Tibial nerve (tissue), 4 donors: Measurements from ENCODE around the gene RPS6KA2. TPM values are rescaled to one million over a fixed set of nuclear protein-coding genes. Genes with fewer than 3 reads are reported as not detected.
"Not testable (repeated sequence)": the region's sequence is repeated elsewhere in the genome, so short reads cannot be mapped to it uniquely, and the experiment has no call there.

Experiments
- DNase-seq, 2 donors: peaks; one replicate each; pipeline ENCODE4 v3.0.0-alpha.2; 2019; ENCODE audit warnings: low spot score in 2 of 2
- H3K27ac ChIP-seq, 4 donors: fragments of 200-600 bp; sonication (generic) in 3 of 4; one replicate each; pipeline ENCODE4 v1.5.1; 2017 to 2019; ENCODE audit warnings: mild to moderate bottlenecking in 1 of 4
- H3K27me3 ChIP-seq, 2 donors: fragments of 200-600 bp; sonication (generic) in 1 of 2; one replicate each; pipeline versions ENCODE4 v1.5.1 to v1.6.0; 2017 to 2019
- H3K36me3 ChIP-seq, 3 donors: fragments of 200-600 bp; sonication (generic); one replicate each; pipeline ENCODE4 v1.5.1; 2018 to 2019
- H3K4me1 ChIP-seq, 4 donors: fragments of 200-600 bp; sonication (generic) in 3 of 4; one replicate each; pipeline ENCODE4 v1.5.1; 2017 to 2019
- H3K4me3 ChIP-seq, 4 donors: fragments of 200-600 bp; sonication (generic) in 3 of 4; one replicate each; pipeline ENCODE4 v1.5.1; 2017 to 2019; ENCODE audit warnings: mild to moderate bottlenecking in 1 of 4, moderate library complexity in 1 of 4
- H3K9me3 ChIP-seq, 4 donors: fragments of 200-600 bp; sonication (generic) in 3 of 4; one replicate each; pipeline ENCODE4 v1.5.1; 2017 to 2019
- EP300 ChIP-seq, 2 donors: sonication (generic); formaldehyde crosslinking; IDR thresholded peaks; one replicate each; pipeline ENCODE4 v1.6.1; 2017; ENCODE audit warnings: antibody characterized with exemption in 2 of 2, mild to moderate bottlenecking in 1 of 2
- POLR2A ChIP-seq, 2 donors: fragments of 450-650 bp; IDR thresholded peaks; one replicate each; pipeline ENCODE4 v1.6.1; 2017; ENCODE audit warnings: antibody characterized with exemption in 2 of 2, mild to moderate bottlenecking in 2 of 2, moderate library complexity in 2 of 2
- WGBS, 2 donors: methylation state at CpG; one replicate each; pipeline ENCODE4 v1.1.5; 2018; 5-methylcytosine and 5-hydroxymethylcytosine counted together
- total RNA-seq, 4 donors: library from RNA; depleted of rRNA; stranded (reverse); fragments of >200 nt; gene quantifications; one replicate each; pipeline ENCODE4 v1.1.0, GENCODE V29; 2016
- TF ChIP-seq, protein P1 (sequence below), 5 experiments: fragments of 200-600 bp in 3 of 5; fragments of 450-650 bp in 2 of 5; sonication (generic) in 3 of 5; IDR thresholded peaks; one replicate each; pipeline ENCODE4 v1.5.1; 2016 to 2019; ENCODE audit warnings: antibody characterized with exemption in 5 of 5, mild to moderate bottlenecking in 3 of 5, moderate library complexity in 2 of 5

Gene RPS6KA2
- total RNA-seq, 4 donors from 2014 or later: 89.6 to 153 (median 103) TPM

DNA sequence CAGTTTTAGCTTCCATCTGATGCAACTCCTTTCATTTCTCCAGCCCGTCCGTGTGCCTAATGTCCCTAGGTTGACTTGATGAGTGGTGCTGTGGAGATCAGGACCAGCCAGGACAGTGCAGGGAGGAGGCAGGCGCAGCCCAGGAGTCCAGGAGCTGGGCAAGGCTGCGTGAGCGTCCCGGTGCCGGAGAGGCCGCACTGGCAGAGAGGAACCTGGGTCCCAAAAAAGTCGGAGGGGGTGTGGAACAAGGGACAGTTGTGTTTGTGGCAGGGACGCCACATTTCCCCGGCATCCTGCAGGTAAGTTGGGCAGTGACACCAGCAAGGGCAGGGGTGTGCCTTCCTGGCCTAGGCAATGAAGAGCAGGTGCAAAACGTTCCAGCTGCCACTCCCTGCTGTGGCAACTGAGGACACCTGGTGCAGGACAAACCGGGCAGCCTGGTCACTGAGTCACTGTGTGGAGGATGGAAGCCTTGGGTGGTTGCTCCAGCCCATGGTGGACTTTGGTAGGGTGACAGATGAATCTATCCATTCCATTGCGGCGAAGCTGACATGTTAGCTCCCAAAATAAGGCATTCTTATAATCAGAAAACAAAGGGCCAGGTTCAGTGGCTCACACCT is 93.7 kb downstream of the RPS6KA2 start:
- no peak for DNase-seq
- no peaks in the 10 kb centered on the region for H3K4me1 ChIP-seq
- no peak overlapping the region for H3K27ac ChIP-seq
- no peaks in the 10 kb centered on the region for H3K27me3 ChIP-seq
- TF ChIP-seq, protein P1, sequence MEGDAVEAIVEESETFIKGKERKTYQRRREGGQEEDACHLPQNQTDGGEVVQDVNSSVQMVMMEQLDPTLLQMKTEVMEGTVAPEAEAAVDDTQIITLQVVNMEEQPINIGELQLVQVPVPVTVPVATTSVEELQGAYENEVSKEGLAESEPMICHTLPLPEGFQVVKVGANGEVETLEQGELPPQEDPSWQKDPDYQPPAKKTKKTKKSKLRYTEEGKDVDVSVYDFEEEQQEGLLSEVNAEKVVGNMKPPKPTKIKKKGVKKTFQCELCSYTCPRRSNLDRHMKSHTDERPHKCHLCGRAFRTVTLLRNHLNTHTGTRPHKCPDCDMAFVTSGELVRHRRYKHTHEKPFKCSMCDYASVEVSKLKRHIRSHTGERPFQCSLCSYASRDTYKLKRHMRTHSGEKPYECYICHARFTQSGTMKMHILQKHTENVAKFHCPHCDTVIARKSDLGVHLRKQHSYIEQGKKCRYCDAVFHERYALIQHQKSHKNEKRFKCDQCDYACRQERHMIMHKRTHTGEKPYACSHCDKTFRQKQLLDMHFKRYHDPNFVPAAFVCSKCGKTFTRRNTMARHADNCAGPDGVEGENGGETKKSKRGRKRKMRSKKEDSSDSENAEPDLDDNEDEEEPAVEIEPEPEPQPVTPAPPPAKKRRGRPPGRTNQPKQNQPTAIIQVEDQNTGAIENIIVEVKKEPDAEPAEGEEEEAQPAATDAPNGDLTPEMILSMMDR (IDR thresholded peaks at IDR 0.05): no peak
- TF ChIP-seq POLR2A (IDR thresholded peaks at IDR 0.05) (no peak), EP300 (IDR thresholded peaks at IDR 0.05) (no peak)
- H3K36me3 ChIP-seq: peaks cover 0 to 91% (median 0%) of the 10 kb centered on the region in 3 donors
- WGBS, 2 donors: 91 to 96% methylated on average over 15 of the region's 15 CpGs
- no peak overlapping the region for H3K4me3 ChIP-seq
- no peaks in the 10 kb centered on the region for H3K9me3 ChIP-seq

DNA sequence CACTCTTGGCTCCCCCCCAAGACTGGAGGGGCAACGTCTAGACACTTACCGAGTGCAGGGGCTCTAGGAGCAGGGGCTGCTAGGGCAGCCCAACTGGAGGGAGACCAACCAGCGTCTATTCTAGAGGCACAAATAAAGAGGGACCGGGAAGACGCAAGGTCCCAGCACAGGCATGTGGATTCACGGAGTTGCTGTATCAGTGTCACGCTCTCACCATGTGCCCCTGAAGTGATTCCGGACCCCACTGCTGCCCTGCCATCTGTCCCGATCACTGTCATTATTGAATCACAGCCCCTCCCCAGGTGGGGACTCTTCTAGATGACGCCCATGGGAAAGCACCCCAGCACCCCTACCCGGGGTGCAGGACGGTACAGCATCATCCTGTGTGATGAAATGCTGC is 94.7 kb downstream of the RPS6KA2 start:
- WGBS, 2 donors: 90 to 91% methylated on average over 12 of the region's 12 CpGs
- peaks cover 0 to 83% (median 0%) of the 10 kb centered on the region in 3 donors for H3K36me3 ChIP-seq

DNA sequence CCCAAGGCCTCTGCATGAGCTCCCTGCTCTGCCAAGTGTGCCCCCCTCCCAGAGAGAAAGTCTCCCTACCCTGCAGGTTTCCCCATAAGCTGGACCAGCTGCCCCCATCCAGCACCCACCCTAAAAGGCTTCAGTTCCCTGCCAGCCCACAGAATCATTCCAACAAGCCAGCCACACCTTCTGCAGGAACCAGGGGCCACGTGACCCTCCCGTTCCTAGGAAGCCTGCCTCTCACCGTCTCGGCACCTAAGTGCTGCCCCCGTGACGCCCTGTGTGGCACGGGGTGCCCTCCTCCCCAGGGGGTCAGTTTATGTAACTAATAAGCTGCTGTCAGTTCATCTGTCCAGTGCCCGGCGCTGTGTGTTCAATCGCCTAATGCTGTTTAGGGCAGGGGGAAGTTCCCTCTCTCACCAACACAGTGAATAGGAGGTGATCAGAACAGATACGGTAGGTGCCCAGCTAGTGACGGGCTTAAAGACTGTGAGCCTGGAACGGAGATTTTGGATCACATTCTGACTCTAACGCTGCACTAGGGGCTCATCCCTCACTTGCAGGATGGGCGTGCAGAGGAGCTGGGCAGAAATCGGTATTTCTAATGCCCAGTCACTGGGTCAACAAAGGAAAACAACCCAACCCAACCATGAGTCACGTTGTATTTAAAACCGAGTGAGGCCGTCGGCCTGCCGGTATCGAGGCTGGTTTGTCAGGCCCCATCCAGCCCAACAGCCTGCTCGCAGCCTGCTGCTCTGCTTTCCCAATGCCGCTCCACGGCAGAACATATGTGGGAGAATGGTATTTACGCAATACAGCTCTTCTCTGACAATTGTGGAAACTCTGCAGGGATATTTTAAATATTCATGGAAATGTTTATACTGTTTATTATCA is 96.6 kb downstream of the RPS6KA2 start:
- H3K4me3 ChIP-seq: no peak overlapping the region
- no peak for TF ChIP-seq EP300 (IDR thresholded peaks at IDR 0.05)
- no peak for TF ChIP-seq POLR2A (IDR thresholded peaks at IDR 0.05)
- TF ChIP-seq, protein P1 (IDR thresholded peaks at IDR 0.05): no peak
- H3K27me3 ChIP-seq: no peaks in the 10 kb centered on the region
- H3K4me1 ChIP-seq: no peaks in the 10 kb centered on the region
- 94 to 98% methylated on average over 23 to 26 of the region's 26 CpGs for WGBS, 2 donors
- H3K36me3 ChIP-seq: peaks cover 0 to 79% (median 0%) of the 10 kb centered on the region in 3 donors
- no peak for DNase-seq
- no peaks in the 10 kb centered on the region for H3K9me3 ChIP-seq
- no peak overlapping the region for H3K27ac ChIP-seq

More for the DNA sequence above, 94.7 kb downstream of the RPS6KA2 start:
- Histone ChIP-seq H3K27me3 (no peaks in the 10 kb centered on the region), H3K27ac (no peak overlapping the region), H3K4me1 (no peaks in the 10 kb centered on the region), H3K9me3 (no peaks in the 10 kb centered on the region), H3K4me3 (no peak overlapping the region)
- TF ChIP-seq, protein P1 (IDR thresholded peaks at IDR 0.05): no peak
- TF ChIP-seq POLR2A (IDR thresholded peaks at IDR 0.05) (no peak), EP300 (IDR thresholded peaks at IDR 0.05) (no peak)
- no peak for DNase-seq

DNA sequence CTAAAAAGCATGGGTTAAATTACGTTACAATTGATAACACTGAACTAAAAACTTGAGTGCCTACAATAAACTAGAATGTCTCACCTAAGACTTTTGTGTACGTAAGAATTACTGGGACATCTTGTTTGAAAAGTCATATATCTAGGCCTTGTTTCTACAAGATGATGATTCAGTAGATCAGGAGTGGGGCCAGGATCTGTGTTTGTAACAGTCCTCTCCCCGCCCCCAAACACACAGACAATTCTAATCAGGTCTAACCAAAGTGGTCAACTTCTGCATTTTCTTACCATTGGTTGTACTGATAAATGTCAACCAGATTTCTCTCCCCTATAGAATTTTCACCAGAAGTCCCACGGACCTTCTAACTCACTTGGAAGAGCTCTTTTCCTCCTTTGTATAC is 97.5 kb downstream of the RPS6KA2 start:
- no peaks in the 10 kb centered on the region for H3K4me1 ChIP-seq
- 92 to 93% methylated on average over 4 of the region's 4 CpGs for WGBS, 2 donors
- peaks cover 0 to 79% (median 0%) of the 10 kb centered on the region in 3 donors for H3K36me3 ChIP-seq
- H3K4me3 ChIP-seq: no peak overlapping the region
- no peak overlapping the region for H3K27ac ChIP-seq
- H3K27me3 ChIP-seq: no peaks in the 10 kb centered on the region
- DNase-seq: no peak
- TF ChIP-seq EP300 (IDR thresholded peaks at IDR 0.05): no peak
- no peak for TF ChIP-seq POLR2A (IDR thresholded peaks at IDR 0.05)
- TF ChIP-seq, protein P1 (IDR thresholded peaks at IDR 0.05): no peak
- H3K9me3 ChIP-seq: no peaks in the 10 kb centered on the region

DNA sequence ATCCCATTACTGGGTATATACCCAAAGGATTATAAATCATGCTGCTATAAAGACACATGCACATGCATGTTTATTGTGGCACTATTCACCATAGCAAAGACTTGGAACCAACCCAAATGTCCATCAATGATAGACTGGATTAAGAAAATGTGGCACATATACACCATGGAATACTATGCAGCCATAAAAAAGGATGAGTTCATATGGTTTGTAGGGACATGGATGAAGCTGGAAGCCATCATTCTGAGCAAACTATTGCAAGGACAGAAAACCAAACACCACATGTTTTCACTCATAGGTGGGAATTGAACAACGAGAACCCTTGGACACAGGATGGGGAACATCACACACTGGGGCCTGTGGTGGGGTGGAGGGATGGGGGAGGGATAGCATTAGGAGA is 98.0 kb downstream of the RPS6KA2 start:
- not testable (repeated sequence) for H3K9me3 ChIP-seq, H3K4me3 ChIP-seq, H3K27ac ChIP-seq, H3K27me3 ChIP-seq, DNase-seq, H3K4me1 ChIP-seq
- H3K36me3 ChIP-seq: peaks cover 0 to 79% (median 0%) of the 10 kb centered on the region in 3 donors
- 96 to 100% methylated on average over 1 of the region's 1 CpG for whole genome bisulfite sequencing, 2 donors
